Activated naive CD8-positive, alpha-beta T cell treated with anti-CD3 and anti-CD28 coated beads for 36 hours (primary cell): ENCODE data around the gene CCDC74B. TPM values are rescaled to one million over a fixed set of nuclear protein-coding genes. Genes with fewer than 3 reads are reported as not detected.
"Not testable (repeated sequence)": the region's sequence is repeated elsewhere in the genome, so short reads cannot be mapped to it uniquely, and the experiment has no call there.

Experiments
- DNase-seq: peaks from one replicate; pipeline ENCODE4 v3.0.0; 2021
- H3K27ac Mint-ChIP-seq: one replicate; pipeline ENCODE4 v1.8.0; 2022; ENCODE audit warnings: mild to moderate bottlenecking, moderate library complexity, mixed read lengths
- H3K27me3 Mint-ChIP-seq: one replicate; pipeline ENCODE4 v1.8.0; 2022; ENCODE audit warnings: mild to moderate bottlenecking, mixed read lengths
- H3K36me3 Mint-ChIP-seq: one replicate; pipeline ENCODE4 v1.8.0; 2021; ENCODE audit warnings: mild to moderate bottlenecking, mixed read lengths
- H3K4me1 Mint-ChIP-seq: one replicate; pipeline ENCODE4 v1.8.0; 2021; ENCODE audit warnings: mixed read lengths
- H3K4me3 Mint-ChIP-seq: one replicate; pipeline ENCODE4 v1.8.0; 2022; ENCODE audit warnings: mild to moderate bottlenecking, moderate library complexity, mixed read lengths
- H3K9me3 Mint-ChIP-seq: one replicate; pipeline ENCODE4 v1.8.0; 2022; ENCODE audit warnings: mixed read lengths
- total RNA-seq, 2 experiments: library from RNA; stranded (reverse); gene quantifications; one replicate each; pipeline ENCODE4 v1.2.3, GENCODE V29; 2021

CCDC74B gene
- total RNA-seq: 1 to 10 TPM in 1 of 2 experiments, under 1 TPM in 1; 0.72 to 1.4 TPM

- H3K27me3 Mint-ChIP-seq, H3K27ac Mint-ChIP-seq, H3K4me1 Mint-ChIP-seq, H3K36me3 Mint-ChIP-seq, H3K9me3 Mint-ChIP-seq: not testable (repeated sequence)
- peak within 1 kb of the TSS; percentile 77 for H3K4me3 Mint-ChIP-seq
- peak; percentile 77 for DNase-seq
Observed at GRCh38 chr2:130145006-130145414, at the start of gene CCDC74B. CCDC74B (minus strand) TSS chr2:130145112; CDS start chr2:130144996, 116 bp downstream.

GRCh38 chr2:130193824-130194223, 48.9 kb upstream of the CCDC74B start:
- not testable (repeated sequence) for H3K36me3 Mint-ChIP-seq, H3K9me3 Mint-ChIP-seq

GRCh38 chr2:130192451-130192850, 47.5 kb upstream of the CCDC74B start:
- not testable (repeated sequence) for H3K9me3 Mint-ChIP-seq, H3K36me3 Mint-ChIP-seq, DNase-seq, H3K27me3 Mint-ChIP-seq, H3K27ac Mint-ChIP-seq, H3K4me1 Mint-ChIP-seq, H3K4me3 Mint-ChIP-seq

More at GRCh38 chr2:130193824-130194223, 48.9 kb upstream of the CCDC74B start:
- not testable (repeated sequence) for H3K27ac Mint-ChIP-seq, H3K4me1 Mint-ChIP-seq, DNase-seq, H3K4me3 Mint-ChIP-seq, H3K27me3 Mint-ChIP-seq

GRCh38 chr2:130191319-130191718, 46.4 kb upstream of the CCDC74B start:
- not testable (repeated sequence) for H3K4me3 Mint-ChIP-seq

GRCh38 chr2:130190237-130190636, 45.3 kb upstream of the CCDC74B start:
- Mint-ChIP-seq H3K27me3 (no peaks in the 10 kb centered on the region), H3K36me3 (peaks cover 6% of the 10 kb centered on the region), H3K9me3 (no peaks in the 10 kb centered on the region), H3K4me1 (peaks cover 7% of the 10 kb centered on the region), H3K27ac (no peak overlapping the region), H3K4me3 (no peak overlapping the region)
- DNase-seq: no peak

More at GRCh38 chr2:130191319-130191718, 46.4 kb upstream of the CCDC74B start:
- DNase-seq, H3K36me3 Mint-ChIP-seq, H3K9me3 Mint-ChIP-seq, H3K27me3 Mint-ChIP-seq, H3K4me1 Mint-ChIP-seq: not testable (repeated sequence)
- H3K27ac Mint-ChIP-seq: peak overlapping the region; percentile 51

- not testable (repeated sequence) for H3K4me1 Mint-ChIP-seq, H3K9me3 Mint-ChIP-seq, H3K27me3 Mint-ChIP-seq, DNase-seq, H3K27ac Mint-ChIP-seq, H3K4me3 Mint-ChIP-seq
- H3K36me3 Mint-ChIP-seq: peaks cover 14% of the 10 kb centered on the region
Observed at GRCh38 chr2:130188958-130189357, 44.0 kb upstream of the CCDC74B start.

GRCh38 chr2:130187859-130188792, 43.2 kb upstream of the CCDC74B start:
- peaks cover 21% of the 10 kb centered on the region for H3K36me3 Mint-ChIP-seq
- DNase-seq, H3K27ac Mint-ChIP-seq, H3K4me3 Mint-ChIP-seq, H3K27me3 Mint-ChIP-seq, H3K9me3 Mint-ChIP-seq: not testable (repeated sequence)
- peaks cover 11% of the 10 kb centered on the region for H3K4me1 Mint-ChIP-seq

- Mint-ChIP-seq H3K4me1 (peaks cover 8% of the 10 kb centered on the region), H3K27ac (no peak overlapping the region), H3K36me3 (peaks cover 22% of the 10 kb centered on the region), H3K4me3 (no peak overlapping the region), H3K27me3 (no peaks in the 10 kb centered on the region), H3K9me3 (no peaks in the 10 kb centered on the region)
- no peak for DNase-seq
Observed at GRCh38 chr2:130187268-130187667, 42.4 kb upstream of the CCDC74B start.

GRCh38 chr2:130186391-130186790, 41.5 kb upstream of the CCDC74B start:
- no peaks in the 10 kb centered on the region for H3K9me3 Mint-ChIP-seq
- no peaks in the 10 kb centered on the region for H3K27me3 Mint-ChIP-seq
- H3K4me1 Mint-ChIP-seq: peaks cover 8% of the 10 kb centered on the region
- H3K36me3 Mint-ChIP-seq: peaks cover 22% of the 10 kb centered on the region
- no peak for DNase-seq
- no peak overlapping the region for H3K4me3 Mint-ChIP-seq
- H3K27ac Mint-ChIP-seq: no peak overlapping the region

- no peak overlapping the region for H3K27ac Mint-ChIP-seq
Observed at GRCh38 chr2:130185896-130186295, 41.0 kb upstream of the CCDC74B start.

GRCh38 chr2:130185436-130185835, 40.5 kb upstream of the CCDC74B start:
- Mint-ChIP-seq H3K4me3 (peak overlapping the region; percentile 10), H3K9me3 (no peaks in the 10 kb centered on the region), H3K27me3 (no peaks in the 10 kb centered on the region), H3K4me1 (peaks cover 6% of the 10 kb centered on the region), H3K36me3 (peaks cover 29% of the 10 kb centered on the region), H3K27ac (no peak overlapping the region)
- no peak for DNase-seq

More at GRCh38 chr2:130185896-130186295, 41.0 kb upstream of the CCDC74B start:
- no peak for DNase-seq
- Mint-ChIP-seq H3K9me3 (no peaks in the 10 kb centered on the region), H3K36me3 (peaks cover 24% of the 10 kb centered on the region), H3K4me3 (peak overlapping the region; percentile 10), H3K4me1 (peaks cover 6% of the 10 kb centered on the region), H3K27me3 (no peaks in the 10 kb centered on the region)

GRCh38 chr2:130183512-130184373, 38.8 kb upstream of the CCDC74B start:
- Mint-ChIP-seq H3K9me3 (no peaks in the 10 kb centered on the region), H3K27ac (peak overlapping the region; percentile 87), H3K4me1 (peaks cover 9% of the 10 kb centered on the region), H3K4me3 (peak overlapping the region; percentile 86), H3K27me3 (no peaks in the 10 kb centered on the region), H3K36me3 (peaks cover 31% of the 10 kb centered on the region)
- DNase-seq: no peak

- H3K9me3 Mint-ChIP-seq, DNase-seq, H3K27me3 Mint-ChIP-seq, H3K4me1 Mint-ChIP-seq: not testable (repeated sequence)
- Mint-ChIP-seq H3K36me3 (peaks cover 35% of the 10 kb centered on the region), H3K27ac (peak overlapping the region; percentile 87), H3K4me3 (peak overlapping the region; percentile 86)
Observed at GRCh38 chr2:130182826-130183511, 38.1 kb upstream of the CCDC74B start.

GRCh38 chr2:130181880-130182682, 37.2 kb upstream of the CCDC74B start, which contains the start of gene MZT2B:
MZT2B (plus strand) TSS chr2:130182262; CDS start chr2:130182283, 21 bp downstream.
- Mint-ChIP-seq H3K4me3 (peak within 1 kb of the TSS; percentile 93), H3K4me1 (peaks cover 12% of the 10 kb centered on the region), H3K36me3 (peaks cover 35% of the 10 kb centered on the region), H3K27ac (peak within 1 kb of the TSS; percentile 93)
- H3K27me3 Mint-ChIP-seq, H3K9me3 Mint-ChIP-seq: not testable (repeated sequence)
- DNase-seq: peak; percentile 94
